ENCODE data around the gene KRTAP10-10.
"Not testable (repeated sequence)": the region's sequence is repeated elsewhere in the genome, so short reads cannot be mapped to it uniquely, and the experiment has no call there.

The KRTAP10-10 gene

GRCh38 chr21:44653656-44654575 is 16.8 kb downstream of the KRTAP10-10 start:
- peak; percentile 33 for DNase-seq

- DNase-seq = no peak
Observed at GRCh38 chr21:44654576-44655175, 17.5 kb downstream of the KRTAP10-10 start, which contains the start of gene KRTAP12-4. Gene KRTAP12-4, minus strand, starts transcription at chr21:44654659. Its CDS starts 45 bp downstream, at chr21:44654614.

GRCh38 chr21:44656868-44657267 is 19.7 kb downstream of the KRTAP10-10 start:
- no peak for DNase-seq

GRCh38 chr21:44657635-44658540 is 20.7 kb downstream of the KRTAP10-10 start, which contains the start of gene KRTAP12-3:
Gene KRTAP12-3, plus strand, starts transcription at chr21:44657932. Its CDS starts 48 bp downstream, at chr21:44657980.
- DNase-seq = peak; percentile 32

- no peak for DNase-seq
Observed at GRCh38 chr21:44658541-44658910, 21.4 kb downstream of the KRTAP10-10 start.

GRCh38 chr21:44658913-44659595 is 21.9 kb downstream of the KRTAP10-10 start:
- DNase-seq = no peak

DNA sequence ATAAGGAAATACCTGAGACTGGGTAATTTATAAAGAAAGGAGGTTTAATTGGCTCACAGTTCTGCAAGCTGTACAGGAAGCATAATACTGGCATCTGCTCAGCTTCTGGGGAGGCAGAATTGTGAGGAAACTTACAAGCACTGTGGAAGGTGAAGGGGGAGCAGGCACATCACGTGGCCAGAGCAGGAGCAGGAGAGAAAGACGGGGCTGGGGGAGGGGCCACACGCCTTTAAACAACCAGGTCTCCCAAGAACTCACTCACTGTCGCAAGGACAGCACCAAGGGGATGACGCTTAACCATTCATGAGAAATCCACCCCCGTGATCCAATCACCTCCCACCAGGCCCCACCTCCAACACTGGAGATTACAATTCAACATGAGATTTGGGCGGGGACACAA is 24.4 kb downstream of the KRTAP10-10 start:
- not testable (repeated sequence) for DNase-seq

GRCh38 chr21:44664691-44665090 is 27.5 kb downstream of the KRTAP10-10 start:
- no peak for DNase-seq

GRCh38 chr21:44666401-44667320 is 29.5 kb downstream of the KRTAP10-10 start, which contains the start of gene KRTAP12-2:
Gene KRTAP12-2, minus strand, starts transcription at chr21:44666927. Its CDS starts 41 bp downstream, at chr21:44666886.
- DNase-seq = no peak

- DNase-seq = no peak
Observed at GRCh38 chr21:44667612-44668011, 30.5 kb downstream of the KRTAP10-10 start.

DNA sequence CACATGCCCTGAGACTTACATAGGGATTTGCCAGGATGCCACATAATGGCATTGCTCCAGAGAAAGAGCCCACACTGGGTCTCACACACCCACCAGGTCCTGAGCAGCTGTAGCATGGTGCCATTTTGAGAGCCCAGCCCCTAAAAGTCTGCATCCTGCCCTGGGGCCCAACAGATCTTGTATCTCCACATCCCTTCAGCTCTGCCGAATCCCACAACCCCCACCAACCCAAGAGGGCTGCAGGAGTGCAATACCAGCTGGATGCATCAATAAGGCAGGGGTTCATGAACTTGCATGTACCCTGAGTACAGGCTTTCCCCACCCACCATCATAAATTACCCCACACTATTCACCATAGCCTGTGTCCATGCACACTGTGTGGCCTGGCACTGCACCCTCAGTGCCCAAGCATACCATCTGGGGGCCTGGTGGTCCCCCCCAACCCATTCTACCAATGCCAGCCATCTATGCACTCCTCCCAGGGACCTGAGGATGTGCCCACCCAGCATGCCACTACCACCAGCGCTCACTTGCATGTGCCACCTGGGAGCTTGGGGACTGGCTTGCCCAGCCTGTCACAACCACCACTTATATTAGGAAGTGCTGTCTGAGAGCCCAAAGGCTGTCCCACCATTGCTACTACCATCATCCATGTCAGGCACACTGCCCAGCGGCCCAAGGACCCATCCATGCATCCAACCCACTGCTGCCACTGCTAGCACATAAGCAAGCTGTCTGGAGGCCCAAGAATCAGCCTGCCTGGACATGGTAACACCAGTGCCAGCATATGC is 33.7 kb downstream of the KRTAP10-10 start:
- no peak for DNase-seq

- no peak for DNase-seq
Observed at GRCh38 chr21:44671911-44672310, 34.8 kb downstream of the KRTAP10-10 start.

- no peak for DNase-seq
Observed at GRCh38 chr21:44677881-44678280, 40.7 kb downstream of the KRTAP10-10 start.

DNA sequence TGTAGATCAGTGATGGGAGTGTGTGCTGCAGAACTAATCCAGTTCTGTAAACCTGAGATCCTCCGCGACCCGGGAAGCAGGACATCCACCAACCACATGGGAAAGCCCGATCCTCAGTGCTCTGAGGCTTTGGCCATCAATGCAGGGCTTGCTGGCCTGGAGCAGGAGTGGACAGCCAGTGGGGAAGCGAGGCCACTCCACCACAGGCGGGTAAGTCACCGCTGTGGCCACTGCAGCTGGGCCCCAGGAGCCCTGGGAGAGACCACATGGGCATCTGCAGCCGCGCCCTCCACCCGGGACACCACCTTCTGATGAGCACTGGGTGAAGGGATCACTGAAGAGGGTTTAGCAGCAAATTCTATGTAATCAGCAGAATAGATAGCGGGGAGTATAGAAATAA is 44.0 kb downstream of the KRTAP10-10 start:
- DNase-seq = no peak

DNA sequence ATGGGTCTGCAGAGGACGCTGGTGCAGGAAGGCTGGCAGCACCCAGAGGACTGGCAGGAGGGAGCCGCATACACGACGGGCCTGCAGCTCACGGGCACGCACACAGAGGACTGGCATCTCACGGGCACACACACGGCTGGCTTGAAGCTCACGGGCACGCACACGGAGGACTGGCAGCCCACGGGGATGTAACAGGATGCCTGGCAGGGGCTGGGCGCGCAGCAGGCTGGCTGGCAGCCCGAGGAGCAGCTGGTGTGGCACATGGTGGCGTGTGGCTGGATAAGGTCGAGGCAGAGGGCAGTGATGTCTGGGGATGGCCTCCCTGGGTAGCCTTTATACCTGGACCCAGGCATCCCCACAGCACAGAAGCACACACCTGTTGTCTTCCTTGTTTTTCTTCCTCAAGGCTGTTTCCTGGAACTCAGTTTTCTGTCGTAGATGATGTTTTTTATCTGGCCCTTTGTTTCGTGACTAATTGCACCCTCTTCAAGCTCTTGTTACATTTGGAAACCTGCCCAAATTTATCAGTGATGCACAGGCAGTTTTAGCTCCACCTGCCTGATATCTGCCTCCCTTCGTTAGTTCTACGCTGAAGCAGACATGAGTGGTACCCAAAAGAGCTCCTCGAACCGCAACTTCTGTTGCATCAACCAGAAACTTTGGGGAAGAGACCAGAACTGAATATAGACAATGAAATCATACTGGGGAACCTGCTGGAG is 44.9 kb downstream of the KRTAP10-10 start, which contains the start of gene KRTAP12-1:
KRTAP12-1 (minus strand) TSS at position 303 of the 719 bp plus-strand sequence; CDS start at position 263, 40 bp downstream.
- no peak for DNase-seq

DNA sequence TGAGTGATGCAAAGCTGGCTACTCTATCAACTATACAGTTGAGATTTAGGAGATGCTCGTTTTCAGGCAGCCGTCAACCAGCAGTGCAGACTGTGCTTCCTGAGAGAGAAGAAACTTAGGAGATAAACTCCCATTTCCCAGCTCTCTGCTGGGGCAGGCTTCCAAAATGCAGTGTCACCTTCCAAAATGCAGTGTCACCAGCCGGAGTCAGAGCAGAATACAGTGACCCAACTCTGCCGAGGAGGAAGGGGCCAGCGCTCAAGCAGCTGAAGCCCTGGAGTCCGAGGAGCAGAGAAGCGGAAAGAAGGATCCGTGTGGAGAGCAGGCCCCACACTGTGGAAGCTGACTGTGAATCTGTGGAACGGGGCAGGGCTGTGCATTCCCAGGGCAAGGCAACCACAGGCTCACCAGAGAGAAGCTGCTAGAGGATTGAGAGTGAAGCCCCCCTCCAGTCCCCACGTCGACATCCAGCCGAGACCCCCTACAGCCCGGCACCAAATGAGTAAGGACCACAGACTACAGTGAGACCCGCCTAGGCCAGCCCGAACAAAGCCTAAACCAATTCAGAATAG is 45.5 kb downstream of the KRTAP10-10 start:
- DNase-seq = no peak

GRCh38 chr21:44684077-44684476 is 46.9 kb downstream of the KRTAP10-10 start:
- DNase-seq = no peak

DNA sequence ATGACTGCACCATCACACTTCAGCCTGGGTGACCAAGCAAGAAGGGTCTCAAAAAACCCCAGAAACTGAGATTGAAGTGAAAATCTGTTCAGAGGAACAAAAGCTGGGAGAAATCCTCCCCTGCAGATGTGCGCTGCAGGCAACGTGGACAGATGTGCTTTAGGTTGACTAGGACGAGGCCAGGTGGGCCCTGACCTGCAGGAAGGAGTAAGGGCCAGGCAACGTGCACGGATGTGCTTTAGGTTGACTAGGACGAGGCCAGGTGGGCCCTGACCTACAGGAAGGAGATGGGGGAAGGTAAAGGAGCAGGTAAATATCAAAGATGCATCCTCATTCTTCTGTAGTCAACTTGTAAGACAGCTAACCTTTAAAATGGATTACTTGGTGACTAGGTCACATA is 47.3 kb downstream of the KRTAP10-10 start:
- DNase-seq = no peak

- not testable (repeated sequence) for DNase-seq
Observed at GRCh38 chr21:44685050-44685449, 47.9 kb downstream of the KRTAP10-10 start.
